Ishikawa (cell line): ENCODE measurements around the gene GLP2R.

Source experiments
- CEBPB ChIP-seq: IDR thresholded peaks from 2 replicates; pipeline ENCODE4 v1.6.1; 2012
- CREB1 ChIP-seq: IDR thresholded peaks from 2 replicates; pipeline ENCODE4 v1.6.1; 2012; ENCODE audit warnings: low read depth
- EGR1 ChIP-seq: IDR thresholded peaks from 2 replicates; pipeline ENCODE4 v1.6.1; 2012
- EP300 ChIP-seq: IDR thresholded peaks from 2 replicates; pipeline ENCODE4 v1.6.1; 2012; ENCODE audit warnings: borderline replicate concordance
- FOXM1 ChIP-seq: IDR thresholded peaks from 2 replicates; pipeline ENCODE4 v1.6.1; 2012; ENCODE audit warnings: low read depth, borderline replicate concordance
- NFIC ChIP-seq: IDR thresholded peaks from 2 replicates; pipeline ENCODE4 v1.6.1; 2012
- RAD21 ChIP-seq: IDR thresholded peaks from 2 replicates; pipeline ENCODE4 v1.6.1; 2012; ENCODE audit warnings: low read depth
- TAF1 ChIP-seq: IDR thresholded peaks from 2 replicates; pipeline ENCODE4 v1.6.1; 2012; ENCODE audit warnings: low read depth, mild to moderate bottlenecking
- TCF12 ChIP-seq: IDR thresholded peaks from 2 replicates; pipeline ENCODE4 v1.6.1; 2012; ENCODE audit warnings: low read depth
- TEAD4 ChIP-seq: IDR thresholded peaks from 2 replicates; pipeline ENCODE4 v1.6.1; 2012
- YY1 ChIP-seq: IDR thresholded peaks from 2 replicates; pipeline ENCODE4 v1.6.1; 2012; ENCODE audit warnings: low read depth
- ZBTB7A ChIP-seq: IDR thresholded peaks from 2 replicates; pipeline ENCODE4 v1.6.1; 2012; ENCODE audit warnings: low read depth
- TF ChIP-seq, protein P1 (sequence below): IDR thresholded peaks from 2 replicates; pipeline ENCODE4 v1.6.1; 2012
- TF ChIP-seq, protein P2 (sequence below): IDR thresholded peaks from 2 replicates; pipeline ENCODE4 v1.6.1; 2012
- TF ChIP-seq, protein P3 (sequence below): IDR thresholded peaks from 2 replicates; pipeline ENCODE4 v1.6.1; 2012; ENCODE audit warnings: low read depth, mild to moderate bottlenecking

GLP2R gene

DNA sequence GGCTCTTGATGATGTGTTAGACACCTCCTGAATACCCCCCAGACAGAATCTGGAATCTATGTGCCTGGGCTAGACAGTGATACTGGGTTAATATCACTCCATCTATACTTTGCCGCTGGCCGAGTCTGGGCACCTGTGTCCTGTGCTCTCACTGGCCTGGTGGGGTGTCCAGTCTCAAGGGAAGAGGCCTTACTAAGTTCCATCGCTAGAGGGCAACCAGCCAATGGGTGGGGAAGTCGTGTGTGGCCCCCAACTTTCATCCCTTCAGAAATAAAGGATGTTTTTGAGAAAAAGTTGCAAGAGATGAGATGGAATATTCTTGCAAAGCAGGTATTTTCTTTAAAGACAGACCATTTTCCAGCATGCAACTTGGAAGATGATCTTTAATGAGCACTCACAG is 1.6 kb upstream of the GLP2R start:
- no peak for TF ChIP-seq RAD21
- TF ChIP-seq, protein P1, sequence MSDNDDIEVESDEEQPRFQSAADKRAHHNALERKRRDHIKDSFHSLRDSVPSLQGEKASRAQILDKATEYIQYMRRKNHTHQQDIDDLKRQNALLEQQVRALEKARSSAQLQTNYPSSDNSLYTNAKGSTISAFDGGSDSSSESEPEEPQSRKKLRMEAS, result no peak
- no peak for TF ChIP-seq TCF12
- TF ChIP-seq EGR1, result no peak
- no peak for TF ChIP-seq YY1
- TF ChIP-seq, protein P2, sequence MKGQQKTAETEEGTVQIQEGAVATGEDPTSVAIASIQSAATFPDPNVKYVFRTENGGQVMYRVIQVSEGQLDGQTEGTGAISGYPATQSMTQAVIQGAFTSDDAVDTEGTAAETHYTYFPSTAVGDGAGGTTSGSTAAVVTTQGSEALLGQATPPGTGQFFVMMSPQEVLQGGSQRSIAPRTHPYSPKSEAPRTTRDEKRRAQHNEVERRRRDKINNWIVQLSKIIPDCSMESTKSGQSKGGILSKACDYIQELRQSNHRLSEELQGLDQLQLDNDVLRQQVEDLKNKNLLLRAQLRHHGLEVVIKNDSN, result no peak
- TF ChIP-seq TEAD4, result no peak
- no peak for TF ChIP-seq FOXM1
- no peak for TF ChIP-seq CEBPB
- TF ChIP-seq, protein P3, sequence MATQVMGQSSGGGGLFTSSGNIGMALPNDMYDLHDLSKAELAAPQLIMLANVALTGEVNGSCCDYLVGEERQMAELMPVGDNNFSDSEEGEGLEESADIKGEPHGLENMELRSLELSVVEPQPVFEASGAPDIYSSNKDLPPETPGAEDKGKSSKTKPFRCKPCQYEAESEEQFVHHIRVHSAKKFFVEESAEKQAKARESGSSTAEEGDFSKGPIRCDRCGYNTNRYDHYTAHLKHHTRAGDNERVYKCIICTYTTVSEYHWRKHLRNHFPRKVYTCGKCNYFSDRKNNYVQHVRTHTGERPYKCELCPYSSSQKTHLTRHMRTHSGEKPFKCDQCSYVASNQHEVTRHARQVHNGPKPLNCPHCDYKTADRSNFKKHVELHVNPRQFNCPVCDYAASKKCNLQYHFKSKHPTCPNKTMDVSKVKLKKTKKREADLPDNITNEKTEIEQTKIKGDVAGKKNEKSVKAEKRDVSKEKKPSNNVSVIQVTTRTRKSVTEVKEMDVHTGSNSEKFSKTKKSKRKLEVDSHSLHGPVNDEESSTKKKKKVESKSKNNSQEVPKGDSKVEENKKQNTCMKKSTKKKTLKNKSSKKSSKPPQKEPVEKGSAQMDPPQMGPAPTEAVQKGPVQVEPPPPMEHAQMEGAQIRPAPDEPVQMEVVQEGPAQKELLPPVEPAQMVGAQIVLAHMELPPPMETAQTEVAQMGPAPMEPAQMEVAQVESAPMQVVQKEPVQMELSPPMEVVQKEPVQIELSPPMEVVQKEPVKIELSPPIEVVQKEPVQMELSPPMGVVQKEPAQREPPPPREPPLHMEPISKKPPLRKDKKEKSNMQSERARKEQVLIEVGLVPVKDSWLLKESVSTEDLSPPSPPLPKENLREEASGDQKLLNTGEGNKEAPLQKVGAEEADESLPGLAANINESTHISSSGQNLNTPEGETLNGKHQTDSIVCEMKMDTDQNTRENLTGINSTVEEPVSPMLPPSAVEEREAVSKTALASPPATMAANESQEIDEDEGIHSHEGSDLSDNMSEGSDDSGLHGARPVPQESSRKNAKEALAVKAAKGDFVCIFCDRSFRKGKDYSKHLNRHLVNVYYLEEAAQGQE, result no peak
- no peak for TF ChIP-seq ZBTB7A
- no peak for TF ChIP-seq TAF1
- TF ChIP-seq NFIC, result no peak
- no peak for TF ChIP-seq EP300
- no peak for TF ChIP-seq CREB1

DNA sequence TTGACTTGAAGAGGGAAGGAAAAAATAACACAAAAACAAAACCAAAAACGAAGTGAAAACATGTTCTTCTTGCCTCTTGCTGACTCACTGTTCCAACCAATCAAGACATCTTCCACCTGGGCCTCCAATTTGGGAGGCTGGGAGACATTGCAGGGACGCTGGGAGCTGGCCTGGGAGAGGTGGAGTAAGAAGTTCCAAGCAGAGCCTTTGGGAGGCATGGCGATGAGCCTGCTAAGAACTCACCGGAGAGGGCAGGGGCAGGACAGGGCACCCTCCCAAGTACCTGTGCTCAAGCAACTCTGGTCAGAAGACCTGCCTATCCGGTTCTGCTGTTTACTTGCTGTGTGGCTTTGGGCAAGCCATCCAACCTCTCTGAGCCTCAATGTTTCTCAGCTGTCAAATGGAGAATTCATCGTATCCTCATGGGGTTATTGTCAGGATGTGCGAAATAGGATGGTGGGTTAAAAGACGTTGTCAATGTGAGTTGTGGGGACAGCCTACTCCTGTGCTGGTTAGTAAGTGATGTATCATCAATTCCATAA is 856 bp upstream of the GLP2R start:
- TF ChIP-seq TEAD4 (no peak), NFIC (no peak), YY1 (no peak), FOXM1 (no peak), RAD21 (no peak), EP300 (no peak), TAF1 (no peak), CREB1 (no peak), ZBTB7A (no peak), EGR1 (no peak)
- TF ChIP-seq, protein P1, result no peak
- TF ChIP-seq, protein P2, result no peak
- TF ChIP-seq, protein P3, result no peak

DNA sequence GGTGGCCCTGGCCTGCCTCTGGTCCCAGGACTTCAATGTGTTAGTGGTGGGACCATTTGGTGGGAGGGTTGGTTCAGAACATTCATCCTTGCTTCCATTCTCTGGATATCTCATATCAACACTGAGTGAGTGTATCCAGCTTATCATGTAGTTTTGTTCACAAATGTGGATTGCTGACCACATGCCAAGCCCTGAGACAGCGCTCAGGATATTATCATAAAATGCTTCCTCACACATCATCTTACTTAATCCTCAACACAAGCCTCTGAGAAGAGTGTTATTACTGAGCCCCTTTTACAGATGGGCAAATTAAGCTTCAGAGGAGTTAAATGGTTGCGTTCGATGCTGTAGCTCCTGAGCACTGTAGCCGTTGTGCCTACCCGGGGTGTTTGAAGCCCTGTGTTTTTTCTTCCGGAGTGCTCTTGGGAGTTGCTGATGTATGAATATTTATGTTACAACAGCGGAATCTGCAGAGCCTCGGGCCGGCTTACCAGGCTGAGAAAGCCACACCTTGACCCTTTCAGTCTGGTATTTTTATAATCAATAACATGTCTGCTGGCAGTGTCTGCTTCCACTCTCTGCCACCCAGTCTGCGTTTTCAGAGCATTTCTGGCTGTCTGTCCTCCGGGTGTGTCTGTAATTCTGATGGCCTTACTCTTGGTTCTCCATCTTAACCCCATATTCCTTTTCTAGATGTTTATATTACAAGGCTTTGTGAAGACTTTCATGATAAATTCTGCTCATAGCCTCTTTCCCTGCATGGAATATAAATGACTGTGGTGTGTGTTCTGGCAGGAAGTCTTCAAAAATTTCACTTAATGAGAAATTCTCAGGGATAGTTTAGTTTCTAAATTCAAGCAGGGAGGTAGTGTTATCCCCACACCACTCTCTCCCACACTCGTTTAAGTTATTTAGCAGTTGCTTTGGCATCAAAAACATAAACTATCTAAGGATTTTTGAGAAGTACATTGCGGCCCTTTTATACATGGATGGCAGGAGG is 2.9 kb downstream of the GLP2R start:
- TF ChIP-seq ZBTB7A (no peak), TAF1 (no peak), RAD21 (no peak), TCF12 (no peak), YY1 (no peak), CEBPB (no peak), NFIC (no peak), FOXM1 (no peak), EGR1 (no peak), TEAD4 (no peak)
- TF ChIP-seq, protein P3, result no peak

DNA sequence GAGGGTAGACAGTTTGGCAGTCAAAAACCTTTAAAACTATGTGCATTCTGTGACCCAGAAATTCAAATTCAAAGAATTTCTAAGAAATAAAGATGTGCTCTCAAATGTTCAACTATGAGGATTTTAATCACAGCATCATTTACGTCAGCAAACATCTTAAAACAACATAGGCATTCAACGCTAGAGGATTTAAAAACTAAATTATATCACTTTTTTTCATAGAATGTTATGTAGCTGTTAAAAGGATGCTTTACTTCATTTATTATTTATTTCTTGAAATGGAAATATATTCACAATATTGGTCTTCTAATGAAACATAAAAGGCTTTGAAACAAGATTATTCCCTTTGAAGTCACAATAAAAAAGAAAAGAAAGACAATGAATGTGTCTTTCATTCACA is 3.6 kb downstream of the GLP2R start:
- TF ChIP-seq RAD21 (no peak), CEBPB (no peak), TCF12 (no peak), TEAD4 (no peak), NFIC (no peak), FOXM1 (no peak), CREB1 (no peak), TAF1 (no peak), EGR1 (no peak), ZBTB7A (no peak), EP300 (no peak), YY1 (no peak)
- TF ChIP-seq, protein P2, result no peak
- TF ChIP-seq, protein P3, result no peak
- TF ChIP-seq, protein P1, result no peak
